ENCODE results near the gene CD80. TPM values are rescaled to one million over a fixed set of nuclear protein-coding genes. Genes with fewer than 3 reads are reported as not detected.

The CD80 gene
- total and polyA plus RNA-seq, 2 of the 8 experiments (the other 6 are each of a cell fraction or from before 2014, with no cell fraction given), result 0.11 TPM; not detected in 1

DNA sequence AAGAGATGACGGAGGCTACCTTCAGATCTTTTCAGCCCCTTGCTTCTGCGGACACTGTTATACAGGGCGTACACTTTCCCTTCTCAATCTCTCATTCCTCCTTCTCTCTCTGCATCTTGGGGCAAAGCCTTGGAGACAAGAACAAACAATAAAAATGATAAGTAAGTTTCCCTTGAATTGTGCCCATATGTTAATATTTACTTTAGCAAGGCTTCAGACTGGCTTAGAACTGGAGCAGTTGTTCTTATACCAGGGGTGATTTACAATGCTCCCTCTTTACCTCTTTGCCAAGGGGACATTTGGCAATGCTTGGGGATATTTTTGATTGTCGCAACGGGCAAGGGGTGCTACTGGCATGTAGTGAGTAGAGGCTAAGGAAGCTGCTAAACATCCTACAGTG, 31.7 kb downstream of the CD80 start:
- DNase-seq (ENCODE audit: low read depth in 1 of 2, low spot score in 2 of 2), result no peak
- Histone ChIP-seq H2AK5ac (ENCODE audit: low read depth, low read length) (no peak overlapping the region), H4K91ac (replicated peaks; ENCODE audit: insufficient read length, low read length) (no peak overlapping the region), H2BK5ac (ENCODE audit: low read depth, low read length) (no peak overlapping the region), H3K14ac (ENCODE audit: insufficient read length) (no peak overlapping the region), H4K5ac (ENCODE audit: insufficient read length, low read depth, low read length) (no peak overlapping the region), H2BK20ac (ENCODE audit: low read length) (no peak overlapping the region), H3K56ac (replicated peaks; ENCODE audit: insufficient read length, low read depth, low read length) (no peak overlapping the region), H4K8ac (ENCODE audit: extremely low read depth, insufficient read depth, low read length) (no peak overlapping the region), H2BK15ac (ENCODE audit: low read length) (no peak overlapping the region), H3K4me1 (replicated peaks in 1 of 4; ENCODE audit: control insufficient read depth in 3 of 4, insufficient read depth in 4 of 4, low read length in 3 of 4) (peaks cover 0 to 4% (median 0%) of the 10 kb centered on the region in 4 experiments; a peak in 2 of 7 replicates), H3K27ac (ENCODE audit: low read depth, low read length) (no peak overlapping the region), H3K18ac (ENCODE audit: extremely low read depth, low read length) (no peak overlapping the region), H3K36me3 (ENCODE audit: control insufficient read depth in 2 of 4, insufficient read depth in 4 of 4, low read length in 3 of 4) (peaks cover 0 to 20% (median 3%) of the 10 kb centered on the region in 4 experiments; a peak in 2 of 8 replicates), H4K20me1 (replicated peaks in 1 of 2; ENCODE audit: control insufficient read depth in 1 of 2, insufficient read depth in 2 of 2, low read length in 2 of 2) (no peaks in the 10 kb centered on the region), H3K9ac (replicated peaks in 1 of 4; ENCODE audit: extremely low read depth in 1 of 4, low read depth in 3 of 4, low read length in 3 of 4) (no peak overlapping the region), H2BK120ac (replicated peaks; ENCODE audit: low read depth, low read length) (no peak overlapping the region), H3K27me3 (replicated peaks in 1 of 4; ENCODE audit: control insufficient read depth in 3 of 4, extremely low read depth in 1 of 4, insufficient read depth in 3 of 4, low read length in 3 of 4) (no peaks in the 10 kb centered on the region), H3K4me2 (ENCODE audit: insufficient read depth in 1 of 2, low read depth in 2 of 2, low read length in 2 of 2) (no peak overlapping the region), H3K79me2 (ENCODE audit: control insufficient read depth in 1 of 2, insufficient read depth in 2 of 2, low read length in 2 of 2) (no peaks in the 10 kb centered on the region), H2AFZ (ENCODE audit: low read length) (no peak overlapping the region), H3K23me2 (ENCODE audit: low read depth, low read length) (no peaks in the 10 kb centered on the region), H3K4me3 (ENCODE audit: extremely low read depth in 1 of 4, insufficient read depth in 2 of 4, low read depth in 3 of 4, low read length in 4 of 4) (no peak overlapping the region), H3K9me3 (ENCODE audit: insufficient read depth in 2 of 2, low read depth in 1 of 2, low read length in 1 of 2) (no peaks in the 10 kb centered on the region), H3K23ac (ENCODE audit: insufficient read length) (no peak overlapping the region), H3K4ac (replicated peaks; ENCODE audit: insufficient read length, low read depth, low read length) (no peak overlapping the region), H3K79me1 (ENCODE audit: low read depth, low read length) (no peaks in the 10 kb centered on the region), H2BK12ac (ENCODE audit: low read depth, low read length) (no peak overlapping the region)
- TF ChIP-seq POU5F1 (IDR thresholded peaks at IDR 0.05; ENCODE audit: low read depth, low read length), result no peak
- FAIRE-seq, result no peak
- POLR2A ChIA-PET (ENCODE audit: partially characterized antibody), result no interaction called here
- 91% methylated on average over 5 of the region's 5 CpGs; no CpG with 5 or more reads in 1 of the 2 experiments for WGBS, 2 experiments (ENCODE audit: extremely low coverage in 1 of 2, insufficient coverage in 1 of 2, insufficient read length in 1 of 2, insufficient replicate concordance in 2 of 2, low coverage in 1 of 2, low lambda C conversion rate in 2 of 2, missing lambda C conversion rate in 1 of 2)
- CTCF ChIA-PET (ENCODE audit: partially characterized antibody), result interaction anchor here (1.0 kb wide), 1 partner anchor 15 kb away, joined by 3 read pairs; no protein-coding TSS in a partner anchor
